GM12864 (cell line): Measurements from ENCODE around the gene WDR86.

ENCODE experiments used
- DNase-seq: peaks from one replicate; pipeline ENCODE4 v3.0.0-alpha.2; 2011; ENCODE audit warnings: low read depth
- H3K4me3 ChIP-seq: 2 replicates; pipeline ENCODE4 v1.5.1; 2011; ENCODE audit warnings: mild to moderate bottlenecking, low read depth, low read length, control low read depth
- CTCF ChIP-seq: IDR thresholded peaks from 2 replicates; pipeline ENCODE4 v1.5.1; 2011; ENCODE audit warnings: low read depth, mild to moderate bottlenecking, moderate library complexity, low read length, control low read depth, inconsistent platforms; ENCODE audit errors: missing control alignments

Gene WDR86

GRCh38 chr7:151405588-151405987 is 4.2 kb downstream of the WDR86 start:
- H3K4me3 ChIP-seq, result no peak overlapping the region
- DNase-seq, result no peak
- no peak for TF ChIP-seq CTCF

GRCh38 chr7:151405056-151405455 is 4.8 kb downstream of the WDR86 start:
- no peak for TF ChIP-seq CTCF
- no peak for DNase-seq

GRCh38 chr7:151404216-151405011 is 5.4 kb downstream of the WDR86 start:
- H3K4me3 ChIP-seq, result no peak overlapping the region
- no peak for DNase-seq
- TF ChIP-seq CTCF, result no peak

More at GRCh38 chr7:151405056-151405455, 4.8 kb downstream of the WDR86 start:
- H3K4me3 ChIP-seq, result no peak overlapping the region

- no peak for DNase-seq
- H3K4me3 ChIP-seq, result no peak overlapping the region
- TF ChIP-seq CTCF, result no peak
Measured at GRCh38 chr7:151403764-151404163, 6.1 kb downstream of the WDR86 start.

GRCh38 chr7:151402029-151402835 is 7.6 kb downstream of the WDR86 start:
- DNase-seq, result no peak
- H3K4me3 ChIP-seq, result no peak overlapping the region
- peak; percentile 26 for TF ChIP-seq CTCF

GRCh38 chr7:151400626-151401315 is 9.1 kb downstream of the WDR86 start:
- H3K4me3 ChIP-seq, result no peak overlapping the region
- peak; percentile 29 for DNase-seq

More at GRCh38 chr7:151400626-151401315, 9.1 kb downstream of the WDR86 start:
- no peak for TF ChIP-seq CTCF
